ENCODE results near the gene NAALADL2.

DNA sequence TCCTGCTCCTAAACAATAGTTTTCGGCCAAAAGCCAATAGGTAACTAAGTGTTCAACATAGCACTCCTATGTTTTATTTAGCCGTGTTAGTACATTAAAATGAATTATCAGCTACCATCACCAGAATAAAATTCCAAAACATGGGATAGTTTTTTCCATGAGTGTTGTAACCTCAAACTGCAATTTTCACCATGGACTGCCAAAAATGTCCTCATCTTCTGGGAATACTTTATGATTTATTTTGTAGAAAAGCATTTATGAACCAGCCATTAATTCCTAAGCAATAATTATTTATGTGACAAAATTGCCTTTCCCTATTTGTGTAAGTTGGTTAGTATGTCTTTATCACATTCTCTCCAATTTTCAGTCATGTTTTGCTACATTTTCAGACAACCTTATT is 438.1 kb downstream of the NAALADL2 start:
- TF ChIP-seq CTCF (IDR thresholded peaks at IDR 0.05) (no peak), POLR2A (IDR thresholded peaks at IDR 0.05) (no peak)
